Tibial nerve (tissue), 4 donors: Measurements from ENCODE around the gene CHST5. TPM values are rescaled to one million over a fixed set of nuclear protein-coding genes. Genes with fewer than 3 reads are reported as not detected.

Experiments
- DNase-seq, 2 donors: peaks; one replicate each; pipeline ENCODE4 v3.0.0-alpha.2; 2019; ENCODE audit warnings: low spot score in 2 of 2
- H3K27ac ChIP-seq, 4 donors: fragments of 200-600 bp; sonication (generic) in 3 of 4; one replicate each; pipeline ENCODE4 v1.5.1; 2017 to 2019; ENCODE audit warnings: mild to moderate bottlenecking in 1 of 4
- H3K27me3 ChIP-seq, 2 donors: fragments of 200-600 bp; sonication (generic) in 1 of 2; one replicate each; pipeline versions ENCODE4 v1.5.1 to v1.6.0; 2017 to 2019
- H3K36me3 ChIP-seq, 3 donors: fragments of 200-600 bp; sonication (generic); one replicate each; pipeline ENCODE4 v1.5.1; 2018 to 2019
- H3K4me1 ChIP-seq, 4 donors: fragments of 200-600 bp; sonication (generic) in 3 of 4; one replicate each; pipeline ENCODE4 v1.5.1; 2017 to 2019
- H3K4me3 ChIP-seq, 4 donors: fragments of 200-600 bp; sonication (generic) in 3 of 4; one replicate each; pipeline ENCODE4 v1.5.1; 2017 to 2019; ENCODE audit warnings: mild to moderate bottlenecking in 1 of 4, moderate library complexity in 1 of 4
- H3K9me3 ChIP-seq, 4 donors: fragments of 200-600 bp; sonication (generic) in 3 of 4; one replicate each; pipeline ENCODE4 v1.5.1; 2017 to 2019
- CTCF ChIP-seq, 5 experiments: fragments of 200-600 bp in 3 of 5; fragments of 450-650 bp in 2 of 5; sonication (generic) in 3 of 5; IDR thresholded peaks; one replicate each; pipeline ENCODE4 v1.5.1; 2016 to 2019; ENCODE audit warnings: antibody characterized with exemption in 5 of 5, mild to moderate bottlenecking in 3 of 5, moderate library complexity in 2 of 5
- EP300 ChIP-seq, 2 donors: sonication (generic); formaldehyde crosslinking; IDR thresholded peaks; one replicate each; pipeline ENCODE4 v1.6.1; 2017; ENCODE audit warnings: antibody characterized with exemption in 2 of 2, mild to moderate bottlenecking in 1 of 2
- POLR2A ChIP-seq, 2 donors: fragments of 450-650 bp; IDR thresholded peaks; one replicate each; pipeline ENCODE4 v1.6.1; 2017; ENCODE audit warnings: antibody characterized with exemption in 2 of 2, mild to moderate bottlenecking in 2 of 2, moderate library complexity in 2 of 2
- WGBS, 2 donors: methylation state at CpG; one replicate each; pipeline ENCODE4 v1.1.5; 2018; 5-methylcytosine and 5-hydroxymethylcytosine counted together
- total RNA-seq, 4 donors: library from RNA; depleted of rRNA; stranded (reverse); fragments of >200 nt; gene quantifications; one replicate each; pipeline ENCODE4 v1.1.0, GENCODE V29; 2016

The CHST5 gene
- total RNA-seq = under 1 TPM in 1 of 4 donors, not detected in 3; 0.30 TPM

DNA sequence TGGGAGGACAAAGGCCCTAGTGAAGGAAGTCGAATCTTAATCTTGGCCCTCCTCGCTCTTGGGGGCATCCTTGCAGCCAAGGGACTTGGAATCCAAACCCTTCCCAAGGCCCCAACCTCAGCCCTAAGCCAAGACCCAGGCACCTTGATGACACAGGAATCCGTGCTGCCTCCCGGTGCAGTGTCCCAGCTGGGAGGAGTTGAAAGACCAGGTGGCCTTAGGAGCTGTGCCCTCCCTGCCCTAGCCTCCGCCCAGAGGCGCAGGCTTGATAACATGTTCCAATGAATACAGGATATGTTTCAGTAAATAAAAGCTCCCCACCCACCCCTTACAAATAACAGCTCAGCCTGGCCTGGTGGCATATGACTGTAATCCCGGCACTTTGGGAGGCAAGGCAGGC lies at the start of gene CHST5:
TSS of gene CHST5 (minus strand) at position 208 of the 400 bp plus-strand sequence. CDS start 5,724 bp downstream, outside the sequence.
- DNase-seq = no peak
- H3K9me3 ChIP-seq = no peaks in the 10 kb centered on the region
- H3K27me3 ChIP-seq = no peaks in the 10 kb centered on the region
- WGBS, 2 donors = 90 to 91% methylated on average over 7 of the region's 7 CpGs
- peaks cover 0 to 18% (median 0%) of the 10 kb centered on the region in 3 donors for H3K36me3 ChIP-seq
- H3K27ac ChIP-seq = peak within 1 kb of the TSS in 1 of 4 donors; percentile 59
- no peaks in the 10 kb centered on the region for H3K4me1 ChIP-seq
- H3K4me3 ChIP-seq = peak within 1 kb of the TSS in 1 of 4 donors; percentile 18
- TF ChIP-seq EP300 (IDR thresholded peaks at IDR 0.05) = no peak
- no peak for TF ChIP-seq POLR2A (IDR thresholded peaks at IDR 0.05)
- no peak for TF ChIP-seq CTCF (IDR thresholded peaks at IDR 0.05)

- no peaks in the 10 kb centered on the region for H3K4me1 ChIP-seq
- H3K27ac ChIP-seq = no peak overlapping the region
- no peaks in the 10 kb centered on the region for H3K27me3 ChIP-seq
- no peaks in the 10 kb centered on the region for H3K9me3 ChIP-seq
- 77 to 81% methylated on average over 3 of the region's 3 CpGs for whole genome bisulfite sequencing, 2 donors
- H3K36me3 ChIP-seq = peaks cover 0 to 13% (median 6%) of the 10 kb centered on the region in 3 donors
- TF ChIP-seq POLR2A (IDR thresholded peaks at IDR 0.05) = no peak
- no peak for TF ChIP-seq CTCF (IDR thresholded peaks at IDR 0.05)
- TF ChIP-seq EP300 (IDR thresholded peaks at IDR 0.05) = no peak
- no peak for DNase-seq
- H3K4me3 ChIP-seq = no peak overlapping the region
Observed at GRCh38 chr16:75584108-75584507, 48.2 kb upstream of the CHST5 start.

DNA sequence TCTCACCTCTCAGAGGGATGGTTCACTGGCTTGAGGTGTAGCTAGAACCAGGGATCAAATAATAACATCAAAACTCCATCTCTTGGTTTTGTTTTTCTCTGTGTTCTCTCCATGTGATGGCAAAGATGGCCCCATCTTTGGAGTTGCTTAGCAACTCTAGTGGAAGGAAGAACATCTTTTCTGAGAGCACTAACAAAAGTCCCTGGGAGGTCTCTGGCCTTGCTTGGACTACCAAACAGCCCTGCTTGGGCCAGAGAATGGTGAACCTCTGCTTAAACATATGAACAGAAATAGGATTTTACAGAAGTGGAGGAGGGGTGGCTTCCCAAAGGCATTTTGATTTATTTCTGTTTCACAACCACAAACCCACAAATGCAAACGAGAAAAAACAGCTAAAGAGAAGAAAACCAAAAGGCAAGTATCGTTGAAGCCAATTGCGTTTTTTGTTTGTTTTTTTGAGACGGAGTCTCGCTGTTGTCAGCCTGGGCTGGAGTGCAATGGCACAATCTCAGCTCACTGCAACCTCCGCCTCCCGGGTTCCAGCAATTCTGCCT lies 43.5 kb upstream of the CHST5 start:
- 86 to 89% methylated on average over 7 of the region's 7 CpGs for WGBS, 2 donors
- peaks cover 0 to 60% (median 24%) of the 10 kb centered on the region in 3 donors for H3K36me3 ChIP-seq
- no peak for DNase-seq
- H3K4me3 ChIP-seq = no peak overlapping the region
- no peaks in the 10 kb centered on the region for H3K27me3 ChIP-seq
- peaks cover 0 to 9% (median 0%) of the 10 kb centered on the region in 4 donors for H3K4me1 ChIP-seq
- no peak for TF ChIP-seq POLR2A (IDR thresholded peaks at IDR 0.05)
- no peak for TF ChIP-seq CTCF (IDR thresholded peaks at IDR 0.05)
- TF ChIP-seq EP300 (IDR thresholded peaks at IDR 0.05) = no peak
- no peak overlapping the region for H3K27ac ChIP-seq
- no peaks in the 10 kb centered on the region for H3K9me3 ChIP-seq

- peaks cover 0 to 67% (median 24%) of the 10 kb centered on the region in 3 donors for H3K36me3 ChIP-seq
- peaks cover 0 to 14% (median 0%) of the 10 kb centered on the region in 4 donors for H3K4me1 ChIP-seq
- WGBS, 2 donors = 96 to 97% methylated on average over 2 of the region's 2 CpGs
- no peak overlapping the region for H3K4me3 ChIP-seq
- no peaks in the 10 kb centered on the region for H3K9me3 ChIP-seq
- no peaks in the 10 kb centered on the region for H3K27me3 ChIP-seq
- TF ChIP-seq POLR2A (IDR thresholded peaks at IDR 0.05) (no peak), CTCF (IDR thresholded peaks at IDR 0.05) (no peak), EP300 (IDR thresholded peaks at IDR 0.05) (no peak)
- no peak for DNase-seq
- H3K27ac ChIP-seq = no peak overlapping the region
Observed at GRCh38 chr16:75578725-75579124, 42.8 kb upstream of the CHST5 start.

- H3K4me3 ChIP-seq = no peak overlapping the region
- no peaks in the 10 kb centered on the region for H3K27me3 ChIP-seq
- H3K4me1 ChIP-seq = peaks cover 0 to 19% (median 0%) of the 10 kb centered on the region in 4 donors
- TF ChIP-seq CTCF (IDR thresholded peaks at IDR 0.05) (no peak), POLR2A (IDR thresholded peaks at IDR 0.05) (no peak), EP300 (IDR thresholded peaks at IDR 0.05) (no peak)
- DNase-seq = no peak
- WGBS, 2 donors = 92 to 93% methylated on average over 7 of the region's 7 CpGs
- no peaks in the 10 kb centered on the region for H3K9me3 ChIP-seq
- H3K27ac ChIP-seq = no peak overlapping the region
- peaks cover 0 to 70% (median 24%) of the 10 kb centered on the region in 3 donors for H3K36me3 ChIP-seq
Observed at GRCh38 chr16:75578212-75578611, 42.3 kb upstream of the CHST5 start.
